Neural crest cell (in vitro differentiated cells): ENCODE data around the gene GPR156. TPM values are rescaled to one million over a fixed set of nuclear protein-coding genes. Genes with fewer than 3 reads are reported as not detected.

Source experiments
- DNase-seq: peaks from one replicate; pipeline ENCODE4 v3.0.0; 2021; ENCODE audit warnings: low read depth, mixed read lengths, low spot score
- H3K27ac Mint-ChIP-seq: one replicate; pipeline ENCODE4 v1.8.0; 2021; ENCODE audit warnings: mild to moderate bottlenecking, mixed read lengths; ENCODE audit not compliant: unreplicated experiment
- H3K27me3 Mint-ChIP-seq: 2 replicates; pipeline ENCODE4 v1.8.0; 2021; ENCODE audit warnings: low read depth, mild to moderate bottlenecking, mixed read lengths
- H3K36me3 Mint-ChIP-seq: 2 replicates; pipeline ENCODE4 v1.8.0; 2021; ENCODE audit warnings: low read depth, mild to moderate bottlenecking, mixed read lengths
- H3K4me1 Mint-ChIP-seq: 2 replicates; pipeline ENCODE4 v1.8.0; 2021; ENCODE audit warnings: mixed read lengths
- H3K4me3 Mint-ChIP-seq: one replicate; pipeline ENCODE4 v1.8.0; 2021; ENCODE audit warnings: mild to moderate bottlenecking, mixed read lengths
- H3K9me3 Mint-ChIP-seq: 2 replicates; pipeline ENCODE4 v1.8.0; 2021; ENCODE audit warnings: mixed read lengths
- total RNA-seq: library from RNA; stranded (reverse); gene quantifications from 2 replicates; pipeline ENCODE4 v1.2.1, GENCODE V29; 2021
- TF ChIP-seq, protein P1 (sequence below): fragments of 200-600 bp; sonication (generic); conservative IDR thresholded peaks from 2 replicates; pipeline ENCODE4 v1.5.0; 2021; ENCODE audit warnings: antibody characterized with exemption, mild to moderate bottlenecking

The GPR156 gene
- total RNA-seq, 1 donor from 2014 or later: 1.4 TPM

DNA sequence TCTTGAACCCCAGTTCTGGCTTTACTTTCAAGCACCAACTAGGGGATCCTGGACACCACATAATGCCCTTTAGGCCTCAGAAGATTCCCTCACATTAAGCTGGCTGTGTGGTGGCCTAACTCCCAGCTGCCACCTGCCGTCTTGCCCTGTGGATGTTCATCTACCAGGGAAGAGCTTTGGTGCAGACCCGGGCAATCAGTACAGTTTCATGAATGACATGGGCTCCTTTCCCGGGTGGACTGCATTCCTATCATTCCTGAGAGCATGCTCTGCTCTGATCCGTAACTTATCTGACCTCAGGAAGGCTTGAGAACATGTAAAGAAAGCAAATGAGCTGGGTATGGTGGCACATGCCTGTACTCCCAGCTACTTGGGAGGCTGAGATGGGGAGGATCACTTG is 140.8 kb downstream of the GPR156 start:
- H3K36me3 Mint-ChIP-seq: no peaks in the 10 kb centered on the region
- TF ChIP-seq, protein P1, sequence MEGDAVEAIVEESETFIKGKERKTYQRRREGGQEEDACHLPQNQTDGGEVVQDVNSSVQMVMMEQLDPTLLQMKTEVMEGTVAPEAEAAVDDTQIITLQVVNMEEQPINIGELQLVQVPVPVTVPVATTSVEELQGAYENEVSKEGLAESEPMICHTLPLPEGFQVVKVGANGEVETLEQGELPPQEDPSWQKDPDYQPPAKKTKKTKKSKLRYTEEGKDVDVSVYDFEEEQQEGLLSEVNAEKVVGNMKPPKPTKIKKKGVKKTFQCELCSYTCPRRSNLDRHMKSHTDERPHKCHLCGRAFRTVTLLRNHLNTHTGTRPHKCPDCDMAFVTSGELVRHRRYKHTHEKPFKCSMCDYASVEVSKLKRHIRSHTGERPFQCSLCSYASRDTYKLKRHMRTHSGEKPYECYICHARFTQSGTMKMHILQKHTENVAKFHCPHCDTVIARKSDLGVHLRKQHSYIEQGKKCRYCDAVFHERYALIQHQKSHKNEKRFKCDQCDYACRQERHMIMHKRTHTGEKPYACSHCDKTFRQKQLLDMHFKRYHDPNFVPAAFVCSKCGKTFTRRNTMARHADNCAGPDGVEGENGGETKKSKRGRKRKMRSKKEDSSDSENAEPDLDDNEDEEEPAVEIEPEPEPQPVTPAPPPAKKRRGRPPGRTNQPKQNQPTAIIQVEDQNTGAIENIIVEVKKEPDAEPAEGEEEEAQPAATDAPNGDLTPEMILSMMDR: no peak
- H3K4me1 Mint-ChIP-seq: peaks cover 4% of the 10 kb centered on the region
- DNase-seq: no peak
- no peak overlapping the region for H3K4me3 Mint-ChIP-seq
- H3K27me3 Mint-ChIP-seq: no peaks in the 10 kb centered on the region
- no peak overlapping the region for H3K27ac Mint-ChIP-seq
- H3K9me3 Mint-ChIP-seq: peaks cover 5% of the 10 kb centered on the region

DNA sequence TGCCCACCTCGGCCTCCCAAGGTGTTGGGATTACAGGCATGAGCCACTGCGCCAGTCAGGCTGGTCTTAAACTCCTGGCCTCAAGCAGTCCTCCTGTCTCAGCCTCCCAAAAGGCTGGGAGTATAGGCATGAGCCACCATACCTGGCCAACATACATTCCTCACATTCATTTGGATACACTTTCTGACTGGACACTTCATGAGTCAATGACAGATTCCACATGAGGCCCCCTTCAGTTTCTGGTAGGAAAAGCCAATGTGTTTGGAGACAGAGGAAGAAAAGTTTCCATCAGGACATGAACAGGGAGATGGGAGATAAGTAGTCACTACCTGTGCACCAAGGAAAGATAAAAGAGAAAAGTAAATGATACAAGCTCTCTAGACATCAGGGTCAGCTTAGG is 141.3 kb downstream of the GPR156 start:
- H3K36me3 Mint-ChIP-seq: no peaks in the 10 kb centered on the region
- no peak overlapping the region for H3K27ac Mint-ChIP-seq
- H3K27me3 Mint-ChIP-seq: no peaks in the 10 kb centered on the region
- H3K4me1 Mint-ChIP-seq: peaks cover 4% of the 10 kb centered on the region
- TF ChIP-seq, protein P1: no peak
- H3K9me3 Mint-ChIP-seq: peaks cover 5% of the 10 kb centered on the region
- DNase-seq: no peak
- no peak overlapping the region for H3K4me3 Mint-ChIP-seq

DNA sequence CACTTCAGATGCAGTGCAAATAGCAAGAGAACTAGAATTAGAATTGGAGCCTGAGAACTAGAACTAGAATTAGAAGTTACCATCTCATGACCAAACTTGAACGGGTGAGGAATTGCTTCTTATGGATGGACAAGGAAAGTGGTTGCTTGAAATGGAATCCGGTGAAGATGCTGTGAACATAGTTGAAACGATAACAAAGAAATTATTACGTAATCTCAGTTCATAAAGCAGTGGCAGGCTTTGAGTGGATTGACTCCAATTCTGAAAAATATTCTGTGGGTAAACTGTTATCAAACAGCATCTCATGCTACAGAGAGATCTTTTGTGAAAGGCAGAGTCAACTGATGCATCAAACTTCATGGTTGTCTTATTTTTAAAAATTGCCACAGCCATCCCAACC is 142.8 kb downstream of the GPR156 start:
- no peak for DNase-seq
- Mint-ChIP-seq H3K9me3 (peaks cover 5% of the 10 kb centered on the region), H3K27ac (no peak overlapping the region), H3K36me3 (no peaks in the 10 kb centered on the region), H3K4me1 (peaks cover 1% of the 10 kb centered on the region), H3K4me3 (no peak overlapping the region), H3K27me3 (no peaks in the 10 kb centered on the region)
- TF ChIP-seq, protein P1: no peak

DNA sequence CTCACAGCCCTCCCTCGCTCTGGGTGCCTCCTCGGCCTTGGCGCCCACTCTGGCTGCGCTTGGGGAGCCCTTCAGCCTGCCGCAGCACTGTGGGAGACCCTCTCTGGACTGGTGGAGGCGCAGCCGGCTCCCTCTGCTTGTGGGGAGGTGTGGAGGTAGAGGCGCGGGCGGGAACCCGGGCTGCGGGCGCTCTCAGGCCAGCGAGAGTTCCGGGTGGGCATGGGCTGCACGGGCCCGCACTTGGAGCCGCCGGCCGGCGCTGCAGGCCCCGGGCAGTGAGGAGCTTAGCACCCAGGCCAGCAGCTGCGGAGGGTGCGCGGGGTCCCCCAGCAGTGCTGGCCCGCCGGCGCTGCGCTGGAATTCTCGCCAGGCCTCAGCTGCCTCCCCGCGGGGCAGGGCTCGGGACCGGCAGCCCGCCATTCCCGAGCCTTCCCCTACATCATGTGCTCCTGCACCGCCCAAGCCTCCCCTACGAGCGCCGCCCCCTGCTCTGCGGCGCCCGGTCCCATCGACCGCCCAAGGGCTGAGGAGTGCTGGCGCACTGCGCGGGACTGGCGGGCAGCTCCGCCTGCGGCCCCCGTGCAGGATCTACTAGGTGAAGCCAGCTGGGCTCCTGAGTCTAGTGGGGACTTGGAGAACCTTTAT is 144.8 kb downstream of the GPR156 start:
- Mint-ChIP-seq H3K36me3 (no peaks in the 10 kb centered on the region), H3K4me1 (no peaks in the 10 kb centered on the region), H3K9me3 (peaks cover 8% of the 10 kb centered on the region), H3K4me3 (no peak overlapping the region), H3K27me3 (no peaks in the 10 kb centered on the region), H3K27ac (no peak overlapping the region)
- TF ChIP-seq, protein P1: no peak
- DNase-seq: no peak

DNA sequence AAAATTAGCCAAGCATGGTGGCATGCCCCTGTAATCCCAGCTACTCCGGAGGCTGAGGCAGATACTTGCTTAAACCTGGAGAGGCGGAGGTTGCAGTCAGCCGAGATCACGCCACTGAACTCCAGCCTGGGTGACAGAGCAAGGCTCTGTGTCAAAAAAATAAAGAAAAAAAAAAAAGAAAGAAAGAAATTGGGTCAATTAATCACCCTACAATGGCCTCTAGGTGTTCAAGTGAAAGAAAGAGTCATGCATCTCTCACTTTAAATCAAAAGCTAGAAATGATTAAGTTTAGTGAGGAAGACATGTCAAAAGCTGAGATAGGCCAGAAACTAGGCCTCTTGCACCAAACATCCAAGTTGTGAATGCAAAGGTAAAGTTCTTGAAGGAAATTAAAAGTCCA is 145.9 kb downstream of the GPR156 start:
- TF ChIP-seq, protein P1: no peak
- H3K27ac Mint-ChIP-seq: no peak overlapping the region
- no peak for DNase-seq

More for the DNA sequence above, 145.9 kb downstream of the GPR156 start:
- Mint-ChIP-seq H3K27me3 (no peaks in the 10 kb centered on the region), H3K36me3 (no peaks in the 10 kb centered on the region), H3K9me3 (peaks cover 6% of the 10 kb centered on the region), H3K4me3 (no peak overlapping the region), H3K4me1 (no peaks in the 10 kb centered on the region)
